Panc1 (cell line): ENCODE results near the gene IFT57.
A peak's percentile ranks its signal among the peaks of the same experiment; 100 is the strongest.

Source experiments
- CTCF ChIP-seq: fragments of 450-650 bp; IDR thresholded peaks from 2 replicates; pipeline ENCODE4 v1.5.1; 2017; ENCODE audit warnings: mild to moderate bottlenecking
- POLR2AphosphoS5 ChIP-seq: IDR thresholded peaks from 2 replicates; pipeline ENCODE4 v1.6.1; 2012; ENCODE audit warnings: mild to moderate bottlenecking, low read depth, low read length, moderate library complexity
- SIN3A ChIP-seq: IDR thresholded peaks from 2 replicates; pipeline ENCODE4 v1.6.1; 2012; ENCODE audit warnings: low read depth, mild to moderate bottlenecking, low read length, moderate library complexity, borderline replicate concordance; ENCODE audit not compliant: insufficient read depth
- TCF7L2 ChIP-seq: IDR thresholded peaks from 2 replicates; pipeline ENCODE4 v1.6.1; 2011; ENCODE audit warnings: mild to moderate bottlenecking, low read depth, low read length, inconsistent platforms
- TF ChIP-seq, protein P1 (sequence below), 2 experiments: IDR thresholded peaks; 2 replicates each; pipeline ENCODE4 v1.6.1; 2011 to 2012; ENCODE audit warnings: low read depth in 2 of 2, control low read depth in 1 of 2, low read length in 1 of 2, mild to moderate bottlenecking in 1 of 2, moderate library complexity in 1 of 2; ENCODE audit not compliant: insufficient read depth in 1 of 2

GRCh38 chr3:108202834-108203233, 19.4 kb downstream of the IFT57 start:
- TF ChIP-seq CTCF (peak; percentile 15; the same call in 1 of the 2 replicates), POLR2AphosphoS5 (no peak), SIN3A (no peak), TCF7L2 (no peak)
- TF ChIP-seq, protein P1, sequence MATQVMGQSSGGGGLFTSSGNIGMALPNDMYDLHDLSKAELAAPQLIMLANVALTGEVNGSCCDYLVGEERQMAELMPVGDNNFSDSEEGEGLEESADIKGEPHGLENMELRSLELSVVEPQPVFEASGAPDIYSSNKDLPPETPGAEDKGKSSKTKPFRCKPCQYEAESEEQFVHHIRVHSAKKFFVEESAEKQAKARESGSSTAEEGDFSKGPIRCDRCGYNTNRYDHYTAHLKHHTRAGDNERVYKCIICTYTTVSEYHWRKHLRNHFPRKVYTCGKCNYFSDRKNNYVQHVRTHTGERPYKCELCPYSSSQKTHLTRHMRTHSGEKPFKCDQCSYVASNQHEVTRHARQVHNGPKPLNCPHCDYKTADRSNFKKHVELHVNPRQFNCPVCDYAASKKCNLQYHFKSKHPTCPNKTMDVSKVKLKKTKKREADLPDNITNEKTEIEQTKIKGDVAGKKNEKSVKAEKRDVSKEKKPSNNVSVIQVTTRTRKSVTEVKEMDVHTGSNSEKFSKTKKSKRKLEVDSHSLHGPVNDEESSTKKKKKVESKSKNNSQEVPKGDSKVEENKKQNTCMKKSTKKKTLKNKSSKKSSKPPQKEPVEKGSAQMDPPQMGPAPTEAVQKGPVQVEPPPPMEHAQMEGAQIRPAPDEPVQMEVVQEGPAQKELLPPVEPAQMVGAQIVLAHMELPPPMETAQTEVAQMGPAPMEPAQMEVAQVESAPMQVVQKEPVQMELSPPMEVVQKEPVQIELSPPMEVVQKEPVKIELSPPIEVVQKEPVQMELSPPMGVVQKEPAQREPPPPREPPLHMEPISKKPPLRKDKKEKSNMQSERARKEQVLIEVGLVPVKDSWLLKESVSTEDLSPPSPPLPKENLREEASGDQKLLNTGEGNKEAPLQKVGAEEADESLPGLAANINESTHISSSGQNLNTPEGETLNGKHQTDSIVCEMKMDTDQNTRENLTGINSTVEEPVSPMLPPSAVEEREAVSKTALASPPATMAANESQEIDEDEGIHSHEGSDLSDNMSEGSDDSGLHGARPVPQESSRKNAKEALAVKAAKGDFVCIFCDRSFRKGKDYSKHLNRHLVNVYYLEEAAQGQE (IDR thresholded peaks at IDR 0.05; ENCODE audit: insufficient read depth in 1 of 2, low read depth in 2 of 2, low read length in 1 of 2) = no peak
